Skeletal muscle tissue (tissue), 4 donors: ENCODE data around the gene RIMS1. TPM values are rescaled to one million over a fixed set of nuclear protein-coding genes. Genes with fewer than 3 reads are reported as not detected.

ENCODE experiments used
- H3K27ac ChIP-seq: one replicate; pipeline ENCODE4 v1.7.0; 2013; ENCODE audit warnings: mild to moderate bottlenecking, low read depth, low read length, inconsistent platforms
- H3K27me3 ChIP-seq, 3 donors: one replicate each; pipeline ENCODE4 v1.7.0; 2013; ENCODE audit warnings: low read length in 3 of 3; ENCODE audit not compliant: control insufficient read depth in 3 of 3, insufficient read depth in 3 of 3
- H3K36me3 ChIP-seq, 3 donors: one replicate each; pipeline ENCODE4 v1.7.0; 2013; ENCODE audit warnings: low read length in 3 of 3; ENCODE audit not compliant: control insufficient read depth in 3 of 3, insufficient read depth in 3 of 3
- H3K4me1 ChIP-seq, 3 donors: one replicate each; pipeline ENCODE4 v1.7.0; 2013; ENCODE audit warnings: low read length in 3 of 3, mild to moderate bottlenecking in 3 of 3; ENCODE audit not compliant: control insufficient read depth in 3 of 3, insufficient read depth in 3 of 3
- H3K4me3 ChIP-seq, 3 donors: one replicate each; pipeline ENCODE4 v1.7.0; 2013; ENCODE audit warnings: low read length in 3 of 3
- H3K9ac ChIP-seq, 3 donors: one replicate each; pipeline ENCODE4 v1.7.0; 2013; ENCODE audit warnings: low read length in 3 of 3, mild to moderate bottlenecking in 3 of 3, moderate library complexity in 2 of 3, low read depth in 1 of 3
- H3K9me3 ChIP-seq, 3 donors: one replicate each; pipeline ENCODE4 v1.7.0; 2013; ENCODE audit warnings: low read length in 3 of 3; ENCODE audit not compliant: control insufficient read depth in 3 of 3
- total RNA-seq: library from RNA; depleted of rRNA; stranded (reverse); fragments of >200 nt; gene quantifications from one replicate; pipeline ENCODE4 v1.2.3, GENCODE V29; 2014
- donor health status: Osteomylitis.

RIMS1 gene
- total RNA-seq, 1 donor from 2014 or later: 15.7 TPM

DNA sequence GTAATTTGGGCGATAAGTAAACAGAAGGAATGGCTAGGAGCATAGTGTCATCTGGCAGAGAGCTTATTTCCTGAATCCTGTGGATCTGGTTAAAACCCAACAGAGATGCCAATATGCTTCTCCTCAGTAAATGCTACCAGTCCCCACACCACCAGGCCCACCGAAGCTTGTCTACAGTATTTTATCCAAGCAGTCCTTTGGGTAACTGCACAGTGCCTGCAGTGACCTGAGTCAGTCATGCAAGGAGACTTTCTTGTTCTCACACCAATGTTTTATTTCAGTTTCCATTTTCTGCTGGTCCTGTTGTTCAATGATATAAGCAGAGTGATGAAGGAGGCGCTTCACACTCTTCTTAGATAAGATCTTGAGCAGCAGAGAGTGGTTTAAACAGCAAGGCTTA, 326.3 kb downstream of the RIMS1 start:
- no peaks in the 10 kb centered on the region for H3K27me3 ChIP-seq
- no peak overlapping the region for H3K4me3 ChIP-seq
- H3K9me3 ChIP-seq: no peaks in the 10 kb centered on the region
- H3K36me3 ChIP-seq: no peaks in the 10 kb centered on the region
- H3K9ac ChIP-seq: no peak overlapping the region
- H3K4me1 ChIP-seq: no peaks in the 10 kb centered on the region
- H3K27ac ChIP-seq: no peak overlapping the region

DNA sequence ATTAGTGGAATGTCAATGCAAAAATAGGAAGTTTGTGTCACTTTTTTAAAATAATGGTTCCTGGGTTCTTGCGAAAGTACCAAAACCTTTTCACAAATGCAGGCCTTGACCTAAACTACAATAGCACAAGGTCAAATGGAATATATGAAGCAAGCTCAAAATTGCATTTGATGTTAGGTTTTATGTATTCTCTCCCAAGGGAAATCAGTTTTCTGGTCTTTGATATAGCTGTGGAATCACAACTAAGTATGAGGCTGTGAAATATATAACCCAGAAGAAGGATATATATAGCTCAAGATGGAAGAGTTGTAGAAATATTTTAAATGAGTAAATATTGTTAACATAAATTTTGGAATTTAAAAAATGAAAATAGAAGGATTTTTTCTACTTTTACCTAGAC, 327.3 kb downstream of the RIMS1 start:
- H3K4me3 ChIP-seq: no peak overlapping the region
- no peaks in the 10 kb centered on the region for H3K4me1 ChIP-seq
- no peaks in the 10 kb centered on the region for H3K27me3 ChIP-seq
- no peak overlapping the region for H3K9ac ChIP-seq
- H3K27ac ChIP-seq: no peak overlapping the region
- H3K36me3 ChIP-seq: no peaks in the 10 kb centered on the region
- H3K9me3 ChIP-seq: no peaks in the 10 kb centered on the region

DNA sequence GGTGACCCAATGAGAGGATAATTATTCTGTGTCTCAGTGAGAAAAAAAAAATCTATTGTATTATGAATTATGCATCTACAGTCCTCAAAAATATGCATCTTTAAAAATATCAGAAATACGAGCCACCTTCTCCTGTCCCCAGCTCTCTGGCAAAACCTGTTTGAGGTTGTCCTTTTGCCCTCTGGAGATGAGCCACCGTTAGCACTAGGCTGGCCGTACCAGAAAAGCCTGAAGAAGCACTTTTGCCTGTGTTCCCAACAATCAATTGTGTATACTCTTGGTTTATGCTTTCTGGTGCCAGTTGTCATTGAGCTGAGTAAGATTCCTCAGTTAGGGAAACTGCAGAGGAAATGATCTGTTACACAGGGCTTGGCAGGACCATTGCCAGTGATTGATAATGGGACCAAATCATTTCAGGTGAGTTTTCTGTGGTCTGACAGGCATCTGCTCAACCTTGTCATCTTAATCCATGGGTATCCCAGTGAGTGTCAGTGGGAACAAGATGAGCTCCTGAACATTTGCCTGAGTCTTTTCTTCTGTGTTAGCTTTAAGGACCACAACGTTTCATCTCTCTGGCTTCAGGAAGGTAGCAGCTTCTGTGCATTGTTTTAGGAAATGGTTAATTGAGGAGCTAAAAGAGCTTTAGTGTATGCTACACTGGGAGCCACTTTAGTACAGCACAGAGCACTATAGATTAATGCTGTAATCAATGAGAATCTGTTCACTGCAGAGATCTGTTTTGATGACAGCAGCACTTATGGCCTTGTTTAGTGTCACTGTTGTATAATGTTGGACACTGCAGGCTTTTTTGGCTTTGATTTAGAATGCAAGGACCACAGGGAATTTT, 330.1 kb downstream of the RIMS1 start:
- H3K9ac ChIP-seq: no peak overlapping the region

DNA sequence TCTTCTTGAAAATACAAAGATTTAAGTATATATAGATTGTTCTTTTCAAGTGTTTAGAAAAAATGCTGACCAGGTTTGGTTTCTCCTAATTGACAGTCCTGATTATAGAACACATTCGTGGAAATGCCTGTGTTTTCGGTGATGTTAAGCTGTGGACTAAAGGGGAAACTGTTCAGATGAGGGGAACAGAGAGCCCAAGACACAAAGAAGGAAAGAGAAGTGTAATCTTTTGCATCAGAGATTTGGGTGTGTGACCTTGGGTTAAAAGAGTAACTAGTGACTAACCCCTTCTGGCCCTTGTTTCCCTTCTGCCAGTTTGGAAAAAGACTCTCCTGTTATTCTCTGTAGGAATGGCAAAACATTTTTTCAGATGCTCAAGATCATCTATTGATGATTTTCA, 331.3 kb downstream of the RIMS1 start:
- Histone ChIP-seq H3K4me3 (no peak overlapping the region), H3K27me3 (no peaks in the 10 kb centered on the region), H3K9me3 (no peaks in the 10 kb centered on the region), H3K36me3 (no peaks in the 10 kb centered on the region), H3K9ac (no peak overlapping the region), H3K4me1 (no peaks in the 10 kb centered on the region), H3K27ac (no peak overlapping the region)

More for the DNA sequence above, 330.1 kb downstream of the RIMS1 start:
- H3K9me3 ChIP-seq: no peaks in the 10 kb centered on the region
- no peak overlapping the region for H3K4me3 ChIP-seq
- H3K27ac ChIP-seq: no peak overlapping the region
- H3K4me1 ChIP-seq: no peaks in the 10 kb centered on the region
- H3K36me3 ChIP-seq: no peaks in the 10 kb centered on the region
- H3K27me3 ChIP-seq: no peaks in the 10 kb centered on the region

DNA sequence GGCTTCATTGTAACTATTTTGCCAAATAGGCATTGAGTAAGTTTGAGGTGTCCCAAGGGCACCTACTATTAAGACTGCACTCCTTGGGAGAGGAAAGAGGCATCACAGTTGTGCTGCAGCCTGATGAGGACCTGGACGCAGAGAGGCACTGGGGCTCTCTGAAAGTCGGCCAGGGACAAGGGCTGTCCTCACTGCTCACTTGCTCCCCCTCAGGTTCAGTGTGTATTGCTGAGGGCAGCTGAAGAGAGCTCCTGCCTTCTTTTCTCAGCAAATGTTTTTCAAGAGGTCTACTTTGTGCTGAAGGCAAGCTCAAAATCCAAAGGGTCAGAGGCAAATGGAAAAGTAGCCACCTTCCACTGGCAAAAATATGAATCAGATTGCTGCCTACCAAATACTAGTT, 331.8 kb downstream of the RIMS1 start:
- Histone ChIP-seq H3K27me3 (no peaks in the 10 kb centered on the region), H3K27ac (no peak overlapping the region), H3K9me3 (no peaks in the 10 kb centered on the region), H3K4me3 (no peak overlapping the region), H3K4me1 (no peaks in the 10 kb centered on the region), H3K36me3 (no peaks in the 10 kb centered on the region), H3K9ac (no peak overlapping the region)

DNA sequence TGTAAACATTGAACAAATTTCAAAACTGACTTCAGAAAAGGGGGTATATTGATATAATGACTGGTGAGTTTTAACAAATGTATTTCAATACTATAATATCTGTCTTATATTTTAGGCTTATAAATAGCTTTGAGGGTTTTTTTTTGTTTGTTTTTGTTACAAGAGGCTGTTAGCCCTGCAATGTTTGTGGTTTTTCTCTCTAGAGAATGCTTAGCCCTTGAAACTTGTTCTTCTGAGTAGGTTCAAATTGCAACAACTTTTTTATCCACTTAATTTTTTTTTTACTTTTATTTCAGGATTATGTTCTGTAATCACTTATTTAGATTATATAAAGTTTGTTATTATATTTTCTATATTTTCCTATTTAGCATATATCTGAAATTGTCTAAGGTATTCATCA, 333.2 kb downstream of the RIMS1 start:
- no peak overlapping the region for H3K9ac ChIP-seq

DNA sequence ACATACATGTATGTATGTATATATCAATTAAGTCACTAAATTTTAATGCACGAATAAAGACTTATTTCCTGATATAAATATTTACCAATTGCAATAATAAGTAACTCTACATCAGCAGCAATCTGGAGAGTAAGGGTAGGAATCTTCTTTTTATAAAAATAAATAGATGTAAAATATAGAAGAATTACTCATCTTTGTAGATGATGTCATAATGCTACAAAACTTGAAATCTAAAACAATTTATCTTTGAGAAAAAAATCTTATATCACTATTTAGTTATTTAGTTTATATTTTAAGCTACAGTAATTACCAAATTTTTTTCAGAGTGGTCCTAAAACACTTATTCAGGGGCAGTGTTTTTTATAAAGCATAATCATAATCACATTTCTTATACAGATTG, 351.7 kb downstream of the RIMS1 start:
- H3K27me3 ChIP-seq: no peaks in the 10 kb centered on the region
- no peak overlapping the region for H3K27ac ChIP-seq
- no peaks in the 10 kb centered on the region for H3K36me3 ChIP-seq
- H3K4me1 ChIP-seq: no peaks in the 10 kb centered on the region
- H3K9ac ChIP-seq: no peak overlapping the region
- H3K9me3 ChIP-seq: no peaks in the 10 kb centered on the region
- H3K4me3 ChIP-seq: no peak overlapping the region

More for the DNA sequence above, 333.2 kb downstream of the RIMS1 start:
- Histone ChIP-seq H3K9me3 (no peaks in the 10 kb centered on the region), H3K4me3 (no peak overlapping the region), H3K27me3 (no peaks in the 10 kb centered on the region), H3K27ac (no peak overlapping the region), H3K4me1 (no peaks in the 10 kb centered on the region), H3K36me3 (no peaks in the 10 kb centered on the region)

DNA sequence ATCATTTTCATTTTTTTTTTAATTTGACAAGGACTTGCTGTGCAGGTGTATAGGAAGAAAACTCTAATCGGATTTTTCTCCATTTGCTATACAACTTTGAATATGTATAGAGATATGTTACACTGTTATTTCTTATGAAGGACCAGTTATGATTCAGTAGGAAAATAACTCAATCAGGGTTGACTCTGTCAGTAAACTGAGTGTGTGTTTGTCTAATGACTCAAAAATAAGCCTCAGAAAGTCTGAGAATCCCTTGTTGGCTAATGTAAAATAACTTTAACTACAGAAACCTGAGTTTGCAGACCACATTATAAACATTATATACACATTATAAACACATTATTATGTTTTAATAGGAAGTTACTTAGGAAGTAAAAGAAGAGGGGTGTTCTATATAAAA, 352.6 kb downstream of the RIMS1 start:
- Histone ChIP-seq H3K9ac (no peak overlapping the region), H3K9me3 (no peaks in the 10 kb centered on the region), H3K4me1 (no peaks in the 10 kb centered on the region), H3K4me3 (no peak overlapping the region), H3K27me3 (no peaks in the 10 kb centered on the region), H3K27ac (no peak overlapping the region), H3K36me3 (no peaks in the 10 kb centered on the region)

DNA sequence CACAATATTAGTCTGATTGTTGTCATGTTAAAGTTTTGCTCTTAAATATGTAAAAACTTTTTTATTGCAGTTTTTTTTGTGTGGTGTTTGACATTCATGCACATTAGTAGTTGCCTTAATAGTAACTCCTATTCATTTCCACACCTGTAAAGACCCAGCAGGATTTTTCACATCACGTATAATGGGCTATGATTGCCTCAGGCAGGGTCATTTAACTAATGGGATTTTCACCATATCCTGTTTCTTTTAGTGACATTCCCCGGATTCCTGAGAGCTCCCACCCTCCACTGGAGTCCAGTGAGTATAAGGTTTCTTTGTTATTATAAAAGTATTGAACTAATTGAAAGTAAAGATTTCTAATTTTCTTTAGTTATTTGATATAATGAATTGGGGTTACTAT, 359.2 kb downstream of the RIMS1 start:
- no peaks in the 10 kb centered on the region for H3K36me3 ChIP-seq
- no peak overlapping the region for H3K9ac ChIP-seq
- no peaks in the 10 kb centered on the region for H3K4me1 ChIP-seq
- no peaks in the 10 kb centered on the region for H3K9me3 ChIP-seq
- H3K27ac ChIP-seq: no peak overlapping the region
- no peak overlapping the region for H3K4me3 ChIP-seq
- H3K27me3 ChIP-seq: no peaks in the 10 kb centered on the region

DNA sequence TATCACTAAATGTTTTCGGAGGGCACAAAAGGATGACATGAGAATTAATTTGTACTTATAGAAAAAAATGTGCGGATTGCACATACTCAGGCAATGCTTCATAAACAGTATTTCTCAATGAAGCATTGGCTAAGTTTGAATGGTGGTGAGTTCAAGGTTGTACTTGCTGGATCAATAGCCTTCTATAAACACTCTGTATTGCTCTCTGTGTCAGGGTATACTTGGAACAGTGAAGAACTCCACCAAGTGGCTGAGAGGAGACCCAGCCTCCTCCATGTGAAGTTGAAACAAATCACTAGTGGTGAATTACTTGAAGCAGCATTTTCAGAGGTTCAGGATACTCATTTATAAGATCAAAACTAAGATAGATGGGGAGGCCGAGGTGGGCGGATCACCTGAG, 360.6 kb downstream of the RIMS1 start:
- no peaks in the 10 kb centered on the region for H3K27me3 ChIP-seq
- no peak overlapping the region for H3K27ac ChIP-seq
- H3K36me3 ChIP-seq: no peaks in the 10 kb centered on the region
- no peak overlapping the region for H3K4me3 ChIP-seq
- H3K9ac ChIP-seq: no peak overlapping the region
- no peaks in the 10 kb centered on the region for H3K9me3 ChIP-seq
- H3K4me1 ChIP-seq: no peaks in the 10 kb centered on the region
